Activated T-cell treated with anti-CD3 and anti-CD28 coated beads, Interleukin-2, amount 50 U/mL, for 24 hours (primary cell): Measurements from ENCODE around the gene PBRM1.

Source experiments
- DNase-seq: peaks from one replicate; pipeline ENCODE4 v3.0.0-alpha.2; 2020
- H3K27ac Mint-ChIP-seq: 2 replicates; pipeline ENCODE4 v1.8.0; 2020; ENCODE audit warnings: mild to moderate bottlenecking, mixed read lengths
- H3K27me3 Mint-ChIP-seq: 2 replicates; pipeline ENCODE4 v1.8.0; 2020; ENCODE audit warnings: mixed read lengths
- H3K36me3 Mint-ChIP-seq: 2 replicates; pipeline ENCODE4 v1.8.0; 2020; ENCODE audit warnings: low read depth, mixed read lengths
- H3K4me1 Mint-ChIP-seq: 2 replicates; pipeline ENCODE4 v1.8.0; 2020; ENCODE audit warnings: low read depth, mixed read lengths
- H3K4me3 Mint-ChIP-seq: 2 replicates; pipeline ENCODE4 v1.8.0; 2020; ENCODE audit warnings: mild to moderate bottlenecking, moderate library complexity, mixed read lengths
- H3K9me3 Mint-ChIP-seq: 2 replicates; pipeline ENCODE4 v1.8.0; 2020; ENCODE audit warnings: mixed read lengths

The PBRM1 gene

DNA sequence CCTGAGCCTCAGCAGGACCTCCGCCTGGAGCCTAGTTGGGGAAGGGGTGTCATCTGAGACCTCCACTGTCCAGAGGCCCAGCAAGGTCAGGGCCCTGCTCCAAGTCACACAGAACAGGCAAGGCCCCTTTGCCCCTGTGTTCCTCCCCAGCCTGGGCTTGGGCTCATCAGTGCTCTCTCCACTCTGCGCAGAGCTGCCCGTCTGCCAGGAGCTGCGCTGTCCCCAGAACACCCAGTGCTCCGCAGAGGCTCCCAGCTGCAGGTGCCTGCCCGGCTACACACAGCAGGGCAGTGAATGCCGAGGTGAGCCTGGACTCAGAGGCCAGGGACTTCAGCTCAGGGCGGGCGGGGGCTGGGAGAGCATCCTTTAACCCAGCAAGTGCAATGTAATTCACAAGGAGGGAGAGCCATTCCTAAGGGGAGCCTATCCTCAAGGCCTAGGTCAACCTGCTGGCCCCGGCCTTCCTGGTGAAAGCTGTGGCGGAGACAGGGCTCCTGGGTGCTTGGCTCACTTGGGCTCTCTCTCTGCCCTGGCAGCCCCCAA is 182.8 kb downstream of the PBRM1 start:
- no peaks in the 10 kb centered on the region for H3K4me1 Mint-ChIP-seq
- no peaks in the 10 kb centered on the region for H3K27me3 Mint-ChIP-seq
- no peaks in the 10 kb centered on the region for H3K9me3 Mint-ChIP-seq
- no peaks in the 10 kb centered on the region for H3K36me3 Mint-ChIP-seq
- no peak overlapping the region for H3K27ac Mint-ChIP-seq
- H3K4me3 Mint-ChIP-seq, result no peak overlapping the region
- no peak for DNase-seq

DNA sequence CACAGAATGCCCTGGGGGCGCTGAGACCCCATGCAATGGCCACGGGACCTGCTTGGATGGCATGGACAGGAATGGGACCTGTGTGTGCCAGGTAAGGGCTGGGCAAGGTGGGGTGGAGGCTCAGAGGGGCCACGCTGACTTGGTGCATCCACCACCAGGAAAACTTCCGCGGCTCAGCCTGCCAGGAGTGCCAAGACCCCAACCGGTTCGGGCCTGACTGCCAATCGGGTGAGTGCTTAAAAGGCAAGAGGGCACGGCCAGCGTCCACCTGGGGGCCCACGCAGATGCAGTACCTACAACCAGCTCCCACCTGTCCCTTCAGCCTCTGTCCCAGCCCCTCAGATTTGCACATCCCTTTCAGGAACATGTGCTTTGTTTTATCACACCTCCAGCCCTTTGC is 183.7 kb downstream of the PBRM1 start:
- Mint-ChIP-seq H3K27ac (no peak overlapping the region), H3K27me3 (no peaks in the 10 kb centered on the region), H3K9me3 (no peaks in the 10 kb centered on the region), H3K4me3 (no peak overlapping the region), H3K4me1 (no peaks in the 10 kb centered on the region), H3K36me3 (no peaks in the 10 kb centered on the region)
- DNase-seq, result no peak

DNA sequence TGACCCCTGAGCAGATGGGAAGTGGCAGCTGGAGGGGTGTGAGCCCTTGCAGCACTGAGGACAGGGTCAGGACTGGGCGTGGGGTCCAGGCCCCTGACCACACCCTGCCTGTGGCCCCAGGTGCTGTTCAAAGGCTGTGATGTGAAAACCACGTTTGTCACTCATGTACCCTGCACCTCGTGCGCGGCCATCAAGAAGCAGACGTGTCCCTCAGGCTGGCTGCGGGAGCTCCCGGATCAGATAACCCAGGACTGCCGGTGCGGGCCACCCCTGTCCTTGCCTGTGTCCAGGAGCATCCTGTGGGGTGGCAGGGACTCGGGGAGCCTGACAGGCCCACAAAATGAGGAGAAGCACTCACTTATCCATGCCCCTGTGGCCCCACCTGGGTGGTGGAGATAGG is 184.7 kb downstream of the PBRM1 start:
- H3K27me3 Mint-ChIP-seq, result no peaks in the 10 kb centered on the region
- no peak overlapping the region for H3K27ac Mint-ChIP-seq

DNA sequence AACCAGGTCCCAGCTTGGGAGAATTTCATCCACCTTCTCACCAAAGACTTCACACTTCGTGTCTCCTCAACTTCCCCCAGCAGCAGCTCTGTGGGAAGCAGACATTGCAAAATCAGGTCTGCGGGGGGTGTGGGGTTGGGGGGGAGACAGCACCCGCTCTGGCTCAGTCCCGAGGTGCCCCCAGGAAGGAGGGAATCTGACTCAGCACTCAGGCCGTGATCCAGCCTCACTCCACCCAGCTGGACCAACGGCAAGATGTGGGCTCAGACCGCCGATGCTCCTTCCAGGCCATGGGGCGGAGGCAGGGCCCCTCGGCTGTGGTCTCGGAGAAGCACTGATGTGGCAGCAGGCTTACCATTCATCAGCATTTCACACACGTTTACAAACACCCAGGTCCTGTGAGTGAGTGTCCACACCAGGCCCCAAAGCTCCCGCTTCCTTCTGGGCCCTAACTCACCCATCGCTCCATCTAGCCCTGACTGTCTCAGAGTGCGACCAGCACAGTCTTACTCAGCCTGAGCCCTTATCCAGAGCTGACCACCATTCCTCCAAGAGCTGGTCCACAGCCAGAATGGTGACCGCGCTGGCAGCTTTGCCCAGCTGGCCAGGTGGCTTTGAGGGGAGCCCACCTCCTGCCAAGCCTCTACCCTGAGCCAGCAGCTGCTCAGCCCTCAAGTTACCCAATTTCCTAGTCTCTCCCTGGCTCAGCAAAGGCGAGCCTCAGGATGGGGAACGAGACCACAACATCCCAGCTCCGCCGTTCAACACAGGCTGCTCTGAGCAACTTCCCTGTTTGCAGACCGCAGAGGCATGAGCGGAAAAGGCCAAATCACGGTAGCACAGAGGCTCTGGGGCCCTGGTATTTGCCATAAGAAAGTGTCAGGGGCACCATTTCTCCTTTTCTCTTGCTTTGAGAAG is 187.3 kb downstream of the PBRM1 start:
- H3K36me3 Mint-ChIP-seq, result no peaks in the 10 kb centered on the region
- H3K9me3 Mint-ChIP-seq, result no peaks in the 10 kb centered on the region
- no peak overlapping the region for H3K4me3 Mint-ChIP-seq
- H3K27me3 Mint-ChIP-seq, result no peaks in the 10 kb centered on the region
- H3K27ac Mint-ChIP-seq, result no peak overlapping the region
- no peaks in the 10 kb centered on the region for H3K4me1 Mint-ChIP-seq
- no peak for DNase-seq

More for the DNA sequence above, 184.7 kb downstream of the PBRM1 start:
- H3K4me3 Mint-ChIP-seq, result no peak overlapping the region
- H3K4me1 Mint-ChIP-seq, result no peaks in the 10 kb centered on the region
- no peaks in the 10 kb centered on the region for H3K36me3 Mint-ChIP-seq
- no peak for DNase-seq
- H3K9me3 Mint-ChIP-seq, result no peaks in the 10 kb centered on the region

DNA sequence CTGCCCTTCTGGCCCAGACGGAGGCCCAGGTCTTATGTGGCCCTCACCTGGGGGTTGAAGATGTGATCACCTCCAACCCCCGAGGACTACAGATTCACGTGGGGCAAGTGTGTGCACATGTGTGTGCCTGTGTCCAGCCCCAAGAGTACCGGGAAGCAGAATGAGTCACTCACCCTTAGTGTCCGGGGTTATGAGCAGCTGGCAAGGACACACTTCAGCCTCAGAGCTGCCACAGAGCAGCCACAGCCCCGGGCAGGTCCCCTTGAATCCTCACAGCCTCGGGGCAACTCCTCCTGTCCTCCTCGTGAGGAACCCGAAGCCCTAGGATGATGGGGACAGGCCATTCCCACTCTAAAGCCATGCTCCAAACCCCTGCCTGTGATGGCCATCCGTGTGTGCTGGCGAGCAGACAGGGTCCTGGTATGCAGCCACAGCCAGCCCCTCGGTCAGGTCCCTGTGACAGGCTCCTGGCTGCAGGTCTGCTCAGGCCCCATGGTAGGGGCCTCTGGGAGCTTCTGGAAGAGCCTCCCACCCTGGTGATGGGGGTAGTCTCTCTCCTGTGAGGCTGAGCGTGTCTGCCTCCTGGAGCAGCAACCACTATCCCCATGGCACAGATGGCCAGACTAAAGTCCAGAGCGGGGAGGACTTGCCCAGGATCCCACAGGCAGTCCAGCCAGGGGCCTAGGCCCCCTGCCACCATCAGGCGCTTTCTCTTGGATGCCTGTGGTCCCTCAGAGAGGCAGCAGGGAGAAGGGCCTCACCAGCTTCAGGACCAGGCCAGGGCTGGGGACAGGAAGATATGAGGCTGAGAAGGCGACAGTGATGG is 189.7 kb downstream of the PBRM1 start:
- Mint-ChIP-seq H3K36me3 (peaks cover 22% of the 10 kb centered on the region), H3K9me3 (no peaks in the 10 kb centered on the region), H3K27ac (no peak overlapping the region), H3K27me3 (no peaks in the 10 kb centered on the region), H3K4me3 (no peak overlapping the region), H3K4me1 (no peaks in the 10 kb centered on the region)
- DNase-seq, result no peak
